ENCODE data around the gene ICAM5.

- TF ChIP-seq POLR2A (IDR thresholded peaks at IDR 0.05) (no peak), CTCF (IDR thresholded peaks at IDR 0.05) (no peak)
Observed at GRCh38 chr19:10339380-10339960, 49.7 kb downstream of the ICAM5 start, which contains the start of gene ICAM3.
